A172 (cell line): ENCODE data around the gene FEZ2. TPM values are rescaled to one million over a fixed set of nuclear protein-coding genes. Genes with fewer than 3 reads are reported as not detected.
A peak's percentile ranks its signal among the peaks of the same experiment; 100 is the strongest.
"Not testable (repeated sequence)": the region's sequence is repeated elsewhere in the genome, so short reads cannot be mapped to it uniquely, and the experiment has no call there.

ENCODE experiments used
- DNase-seq: peaks from one replicate; pipeline ENCODE4 v3.0.0-alpha.2; 2015; ENCODE audit warnings: low spot score
- total RNA-seq: library from RNA; depleted of rRNA; stranded (reverse); fragments of >200 nt; shearing (Covaris generic); gene quantifications from 2 replicates; pipeline ENCODE4 v1.2.3, GENCODE V29; 2014; rRNA removed

The FEZ2 gene
- 190 and 290 TPM in 2 replicates for total RNA-seq

- DNase-seq: peak; percentile 75
Measured at GRCh38 chr2:36597532-36598377, at the start of gene FEZ2. Gene FEZ2 (minus strand): TSS chr2:36598168. CDS start chr2:36598142, 26 bp downstream.

- DNase-seq: no peak
Measured at GRCh38 chr2:36634981-36635597, 37.1 kb upstream of the FEZ2 start.

GRCh38 chr2:36633470-36634092 lies 35.6 kb upstream of the FEZ2 start:
- peak; percentile 27 for DNase-seq

GRCh38 chr2:36626756-36627155 lies 28.8 kb upstream of the FEZ2 start:
- no peak for DNase-seq

- DNase-seq: no peak
Measured at GRCh38 chr2:36626071-36626470, 28.1 kb upstream of the FEZ2 start.

GRCh38 chr2:36625304-36625703 lies 27.3 kb upstream of the FEZ2 start:
- DNase-seq: no peak

- DNase-seq: no peak
Measured at GRCh38 chr2:36620321-36620720, 22.4 kb upstream of the FEZ2 start.

- DNase-seq: peak; percentile 87
Measured at GRCh38 chr2:36618381-36618780, 20.4 kb upstream of the FEZ2 start.

- no peak for DNase-seq
Measured at GRCh38 chr2:36616947-36617346, 19.0 kb upstream of the FEZ2 start.

- DNase-seq: peak; percentile 23
Measured at GRCh38 chr2:36615222-36615621, 17.3 kb upstream of the FEZ2 start.

GRCh38 chr2:36613801-36614200 lies 15.8 kb upstream of the FEZ2 start:
- no peak for DNase-seq

- no peak for DNase-seq
Measured at GRCh38 chr2:36611316-36611990, 13.5 kb upstream of the FEZ2 start.

- no peak for DNase-seq
Measured at GRCh38 chr2:36609507-36609906, 11.5 kb upstream of the FEZ2 start.

GRCh38 chr2:36607947-36608346 lies 10.0 kb upstream of the FEZ2 start:
- DNase-seq: no peak

GRCh38 chr2:36606925-36607324 lies 9.0 kb upstream of the FEZ2 start:
- no peak for DNase-seq

- DNase-seq: no peak
Measured at GRCh38 chr2:36605273-36605672, 7.3 kb upstream of the FEZ2 start.

- not testable (repeated sequence) for DNase-seq
Measured at GRCh38 chr2:36603629-36604028, 5.7 kb upstream of the FEZ2 start.

- DNase-seq: no peak
Measured at GRCh38 chr2:36597003-36597531, 901 bp downstream of the FEZ2 start.

- DNase-seq: no peak
Measured at GRCh38 chr2:36596397-36596796, 1.6 kb downstream of the FEZ2 start.

GRCh38 chr2:36594849-36595248 lies 3.1 kb downstream of the FEZ2 start:
- no peak for DNase-seq

- no peak for DNase-seq
Measured at GRCh38 chr2:36589230-36589630, 8.7 kb downstream of the FEZ2 start.

GRCh38 chr2:36587556-36587955 lies 10.4 kb downstream of the FEZ2 start:
- DNase-seq: no peak
